ENCODE measurements around the gene SLC12A7.
"Not testable (repeated sequence)": the region's sequence is repeated elsewhere in the genome, so short reads cannot be mapped to it uniquely, and the experiment has no call there.

Gene SLC12A7

DNA sequence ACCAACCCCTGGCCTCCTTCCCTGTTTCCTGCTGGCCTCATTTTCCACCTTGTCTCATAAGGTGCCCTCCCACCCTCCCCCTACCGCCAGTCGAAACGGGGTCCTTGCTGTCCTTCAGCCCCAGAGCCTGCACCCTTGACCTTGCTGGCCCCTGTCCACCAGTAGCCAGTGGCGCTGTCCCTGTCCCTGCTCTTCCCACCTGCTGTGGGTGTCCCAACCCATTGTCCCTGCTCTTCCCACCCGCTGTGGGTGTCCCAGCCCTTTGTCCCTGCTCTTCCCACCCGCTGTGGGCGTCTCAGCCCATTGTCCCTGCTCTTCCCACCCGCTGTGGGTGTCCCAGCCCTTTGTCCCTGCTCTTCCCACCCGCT lies 89.9 kb downstream of the SLC12A7 start:
- DNase-seq; in situ Hi-C loops (cut with MboI; ENCODE audit: low pct_unique_long_range_greater_than_20kb, low sequenced_read_pairs): not testable (repeated sequence)

GRCh38 chr5:1021136-1021968 lies 90.5 kb downstream of the SLC12A7 start:
- in situ Hi-C loops (cut with MboI; ENCODE audit: low pct_unique_long_range_greater_than_20kb, low sequenced_read_pairs), result no loop called here
- DNase-seq, result no peak

GRCh38 chr5:1020452-1020961 lies 91.4 kb downstream of the SLC12A7 start:
- DNase-seq, result no peak
- in situ Hi-C loops (cut with MboI; ENCODE audit: low pct_unique_long_range_greater_than_20kb, low sequenced_read_pairs), result no loop called here

DNA sequence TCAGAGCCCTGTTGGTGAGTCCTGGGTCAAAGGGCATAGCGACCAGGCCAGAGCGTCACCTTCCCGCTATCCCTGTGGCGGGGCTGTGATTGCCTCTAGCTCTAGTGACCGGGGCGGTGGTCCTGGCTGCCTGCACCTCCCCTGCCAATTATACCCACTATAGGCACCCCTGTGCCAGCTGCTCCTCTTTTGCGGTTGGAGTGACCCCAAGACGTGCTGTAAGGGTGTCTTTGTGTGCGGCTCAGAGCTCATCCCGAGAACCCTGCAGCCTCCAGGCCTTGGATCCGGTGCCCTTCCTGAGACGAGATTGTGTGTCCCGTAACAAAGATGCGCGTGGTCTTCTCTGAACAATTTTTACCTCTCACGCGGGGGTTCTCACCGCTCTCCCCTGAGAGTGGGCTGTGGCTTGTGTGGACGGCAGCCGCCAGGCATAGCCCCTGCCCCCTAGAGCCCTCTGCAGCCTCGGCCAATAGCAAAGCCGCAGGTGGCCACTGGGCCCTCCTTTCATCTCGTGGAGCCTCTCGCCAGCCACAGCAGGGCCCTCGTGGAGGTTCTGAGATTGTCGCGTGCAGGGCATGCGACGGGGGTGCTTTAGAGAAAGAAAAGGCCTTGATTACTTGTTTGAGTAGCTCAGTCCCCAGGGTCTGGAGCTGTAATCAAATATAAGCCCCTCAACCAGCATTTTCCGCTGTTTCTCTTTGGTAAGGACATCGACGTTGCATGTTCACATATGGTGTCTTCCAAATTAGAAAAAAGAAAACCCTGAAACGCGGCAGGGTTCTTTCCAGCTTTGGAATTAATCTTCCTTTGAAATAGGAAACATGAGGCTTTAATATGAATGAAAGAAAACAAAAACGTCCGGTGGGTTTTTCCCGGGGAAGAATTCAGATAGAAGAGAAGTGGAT lies 92.6 kb downstream of the SLC12A7 start:
- in situ Hi-C loops (cut with MboI; ENCODE audit: low pct_unique_long_range_greater_than_20kb, low sequenced_read_pairs), result no loop called here
- DNase-seq, result no peak

DNA sequence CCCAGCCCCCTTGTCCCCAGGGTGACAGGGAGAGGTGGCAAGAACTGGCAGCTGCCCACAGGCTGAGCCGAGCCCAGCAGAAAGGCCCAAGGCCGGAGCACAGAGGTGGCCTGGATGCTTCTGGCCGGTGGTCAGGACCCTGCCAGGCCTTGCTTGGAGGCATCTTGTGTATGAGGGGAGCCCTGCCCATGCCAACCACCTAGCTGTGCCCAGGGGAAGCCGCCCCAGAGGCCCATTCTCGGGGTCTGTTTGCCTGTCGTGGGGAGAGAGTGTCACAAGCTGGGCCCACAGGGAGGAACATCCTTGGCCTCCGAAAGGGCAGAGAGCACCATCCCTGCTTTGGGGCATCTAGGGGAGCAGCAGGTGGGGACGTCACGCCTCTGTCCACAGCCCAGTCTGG lies 93.3 kb downstream of the SLC12A7 start:
- in situ Hi-C loops (cut with MboI; ENCODE audit: low pct_unique_long_range_greater_than_20kb, low sequenced_read_pairs), result no loop called here
- DNase-seq, result no peak

GRCh38 chr5:1017691-1018455 lies 94.0 kb downstream of the SLC12A7 start:
- in situ Hi-C loops (cut with MboI; ENCODE audit: low pct_unique_long_range_greater_than_20kb, low sequenced_read_pairs), result no loop called here
- no peak for DNase-seq

DNA sequence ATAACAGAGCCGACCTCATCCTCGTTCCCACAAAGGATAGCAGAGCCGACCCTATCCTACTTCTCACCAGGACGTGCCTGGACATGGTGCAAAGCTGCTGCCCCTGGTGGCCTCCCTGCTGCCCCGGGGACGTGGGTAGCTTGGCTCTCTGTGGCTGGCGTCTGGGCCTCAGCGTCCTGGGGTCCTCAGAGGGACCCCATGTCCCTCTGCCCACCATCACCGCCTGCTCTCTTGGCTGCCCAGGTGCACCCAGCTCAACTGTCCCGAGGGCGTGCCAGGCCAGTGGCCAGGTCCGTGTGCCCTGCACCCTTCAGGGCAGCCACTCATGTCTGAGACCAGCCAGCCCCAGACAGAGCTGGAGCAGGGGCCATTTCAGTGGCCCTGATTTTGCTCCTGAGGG lies 94.8 kb downstream of the SLC12A7 start:
- in situ Hi-C loops (cut with MboI; ENCODE audit: low pct_unique_long_range_greater_than_20kb, low sequenced_read_pairs), result no loop called here
- DNase-seq, result no peak

GRCh38 chr5:1016476-1016875 lies 95.4 kb downstream of the SLC12A7 start:
- in situ Hi-C loops (cut with MboI; ENCODE audit: low pct_unique_long_range_greater_than_20kb, low sequenced_read_pairs), result no loop called here
- no peak for DNase-seq

DNA sequence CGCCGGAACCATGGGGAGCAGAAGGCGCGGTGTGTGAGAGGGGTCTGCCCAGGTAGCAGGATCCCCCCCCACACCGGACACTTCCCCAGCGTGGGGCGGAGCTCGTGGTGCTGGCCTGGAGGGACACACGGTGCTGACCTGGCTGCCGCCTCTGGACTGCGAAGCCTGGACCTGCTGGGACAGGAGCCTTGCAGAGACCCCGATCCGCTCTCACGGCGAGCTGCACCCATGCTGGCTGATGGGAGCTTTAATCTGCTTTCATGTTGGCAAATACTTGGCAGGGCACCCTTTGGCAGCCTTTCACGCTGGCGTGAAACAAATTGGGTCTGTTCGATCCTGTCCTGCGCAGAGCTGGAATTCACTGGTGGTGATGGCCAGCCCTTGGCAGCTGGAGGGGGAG lies 95.8 kb downstream of the SLC12A7 start:
- in situ Hi-C loops (cut with MboI; ENCODE audit: low pct_unique_long_range_greater_than_20kb, low sequenced_read_pairs), result no loop called here
- no peak for DNase-seq

DNA sequence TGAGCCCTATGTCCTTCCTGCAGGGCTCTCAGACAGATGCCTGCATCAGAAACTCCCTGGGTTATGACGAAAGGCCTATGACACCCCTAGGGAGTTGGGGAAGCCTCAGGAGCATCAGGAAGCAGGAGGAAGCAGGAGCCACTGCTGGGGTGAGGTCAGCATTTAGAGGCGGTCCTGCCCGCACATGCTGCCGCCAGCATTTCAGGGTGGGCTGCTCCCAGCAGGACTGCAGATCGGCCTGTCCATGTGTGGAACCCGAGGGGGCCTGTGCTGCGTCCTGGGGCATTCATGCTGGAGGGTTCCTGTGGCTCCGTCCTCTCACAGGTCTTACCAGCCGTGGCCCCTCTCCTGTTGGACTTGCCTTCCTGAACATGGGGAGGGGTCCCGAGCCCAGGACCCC lies 96.4 kb downstream of the SLC12A7 start:
- DNase-seq, result no peak
- in situ Hi-C loops (cut with MboI; ENCODE audit: low pct_unique_long_range_greater_than_20kb, low sequenced_read_pairs), result no loop called here

GRCh38 chr5:1014781-1015221 lies 97.1 kb downstream of the SLC12A7 start:
- in situ Hi-C loops (cut with MboI; ENCODE audit: low pct_unique_long_range_greater_than_20kb, low sequenced_read_pairs), result no loop called here
- no peak for DNase-seq

GRCh38 chr5:1014346-1014745 lies 97.5 kb downstream of the SLC12A7 start:
- in situ Hi-C loops (cut with MboI; ENCODE audit: low pct_unique_long_range_greater_than_20kb, low sequenced_read_pairs), result no loop called here
- no peak for DNase-seq

GRCh38 chr5:1013948-1014301 lies 97.9 kb downstream of the SLC12A7 start:
- no peak for DNase-seq
- in situ Hi-C loops (cut with MboI; ENCODE audit: low pct_unique_long_range_greater_than_20kb, low sequenced_read_pairs), result no loop called here

GRCh38 chr5:1013238-1013947 lies 98.5 kb downstream of the SLC12A7 start:
- no peak for DNase-seq
- in situ Hi-C loops (cut with MboI; ENCODE audit: low pct_unique_long_range_greater_than_20kb, low sequenced_read_pairs), result no loop called here

DNA sequence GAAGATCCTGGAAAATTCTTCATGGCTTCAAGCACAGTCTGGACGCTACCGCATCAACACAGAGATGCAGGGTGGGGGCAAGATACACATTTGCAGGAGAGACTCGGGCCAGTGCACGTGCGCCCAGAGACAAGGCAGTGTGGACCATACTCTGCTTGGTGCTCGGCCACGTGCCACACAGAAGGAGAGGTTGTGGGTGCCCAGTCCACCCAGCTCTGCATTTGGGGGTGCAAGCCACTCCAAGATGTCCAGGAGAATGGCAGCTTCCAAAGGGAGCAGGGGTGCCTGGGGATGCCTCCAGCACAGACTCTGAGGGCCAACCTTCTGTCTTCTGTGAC lies 99.0 kb downstream of the SLC12A7 start:
- DNase-seq, result no peak
- in situ Hi-C loops (cut with MboI; ENCODE audit: low pct_unique_long_range_greater_than_20kb, low sequenced_read_pairs), result no loop called here

- no peak for DNase-seq
- in situ Hi-C loops (cut with MboI; ENCODE audit: low pct_unique_long_range_greater_than_20kb, low sequenced_read_pairs), result no loop called here
Observed at GRCh38 chr5:1012313-1012841, 99.5 kb downstream of the SLC12A7 start.

DNA sequence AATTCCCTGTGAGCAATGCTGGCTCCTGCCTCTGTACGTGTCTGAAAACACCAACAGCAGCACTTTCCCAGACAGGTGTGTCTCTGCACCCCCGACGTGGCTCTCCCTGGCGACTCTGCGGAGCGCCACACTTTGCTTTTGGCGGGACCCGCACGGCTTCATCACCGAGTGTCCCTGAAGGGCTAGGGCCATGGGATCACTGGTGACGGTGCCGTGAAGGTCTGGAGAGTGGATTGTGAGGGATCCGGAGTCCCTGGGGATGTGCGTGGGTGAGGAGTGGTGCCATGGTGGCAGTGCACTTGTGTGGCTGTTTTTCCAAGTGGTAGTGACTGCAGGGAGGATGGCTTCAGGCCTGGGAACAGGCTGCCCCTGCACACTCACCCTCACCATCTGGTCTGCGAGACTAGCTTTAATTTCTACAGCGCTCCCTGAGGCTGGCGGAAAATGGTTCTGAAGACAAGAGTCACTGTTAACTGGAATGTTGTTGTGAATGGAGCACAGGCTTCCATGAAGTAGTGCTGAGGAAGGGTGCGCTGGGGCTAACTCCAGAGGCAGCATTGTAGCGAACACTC lies 100.0 kb downstream of the SLC12A7 start:
- no peak for DNase-seq
- in situ Hi-C loops (cut with MboI; ENCODE audit: low pct_unique_long_range_greater_than_20kb, low sequenced_read_pairs), result no loop called here

- in situ Hi-C loops (cut with MboI; ENCODE audit: low pct_unique_long_range_greater_than_20kb, low sequenced_read_pairs), result no loop called here
- DNase-seq, result peak; percentile 55
Observed at GRCh38 chr5:1011226-1011631, 100.6 kb downstream of the SLC12A7 start.

Data from KBM-7 (cell line).